Measurements from ENCODE around the gene KNOP1.

DNA sequence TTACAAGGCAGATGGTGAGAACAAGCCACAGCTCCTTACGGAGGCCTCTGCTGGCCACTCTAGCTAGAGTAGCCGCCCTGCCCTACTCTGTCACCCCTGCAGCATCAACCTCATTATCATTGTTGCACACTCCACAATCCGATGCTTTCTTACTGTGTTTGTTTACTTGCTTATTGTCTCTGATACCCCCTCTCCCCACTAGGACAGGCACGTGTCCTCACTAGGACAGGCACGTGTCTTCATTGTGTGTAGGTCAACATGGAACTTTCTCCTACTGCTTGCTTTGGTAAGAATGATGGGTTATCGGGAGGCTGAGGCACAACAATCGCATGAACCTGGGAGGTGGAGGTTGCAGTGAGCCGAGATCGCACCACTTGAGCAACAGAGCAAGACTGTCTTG, 63.9 kb downstream of the KNOP1 start:
- no peak for TF ChIP-seq CTCF (conservative IDR thresholded peaks at IDR 0.05; ENCODE audit: low read depth, low read length)
- TF ChIP-seq NFE2L2 (IDR thresholded peaks at IDR 0.05; ENCODE audit: low read depth, low read length), result no peak
- no peak for TF ChIP-seq POLR2A (IDR thresholded peaks at IDR 0.05; ENCODE audit: low read depth, low read length)
- no peak for TF ChIP-seq CEBPB (IDR thresholded peaks at IDR 0.05; ENCODE audit: low read depth, low read length)
